PC-3 (cell line): ENCODE data around the gene BACH2.

ENCODE experiments used
- CTCF ChIP-seq: fragments of 300-600 bp; sonication (generic); conservative IDR thresholded peaks from 2 replicates; pipeline ENCODE4 v1.5.1; 2017; ENCODE audit warnings: antibody characterized with exemption, low read depth, mild to moderate bottlenecking, low read length
- EZH2phosphoT487 ChIP-seq: fragments of 300-600 bp; sonication (generic); IDR thresholded peaks from 2 replicates; pipeline ENCODE4 v1.6.1; 2018; ENCODE audit warnings: mild to moderate bottlenecking, antibody characterized with exemption, low read length, borderline replicate concordance

- TF ChIP-seq CTCF (no peak), EZH2phosphoT487 (no peak)
Measured at GRCh38 chr6:90076511-90077415, 219.9 kb downstream of the BACH2 start.
